MG63 (cell line): ENCODE data around the gene PDYN. TPM values are rescaled to one million over a fixed set of nuclear protein-coding genes. Genes with fewer than 3 reads are reported as not detected.

Experiments used
- DNase-seq: peaks from one replicate; pipeline ENCODE4 v3.0.0-alpha.2; 2020
- H3K27me3 ChIP-seq: fragments of 250-450 bp; sonication (Bioruptor Pico); 2 replicates; pipeline ENCODE4 v1.5.1; 2020; ENCODE audit warnings: mild to moderate bottlenecking, moderate library complexity
- H3K36me3 ChIP-seq: fragments of 250-450 bp; sonication (Bioruptor Pico); 2 replicates; pipeline ENCODE4 v1.5.1; 2020; ENCODE audit warnings: mild to moderate bottlenecking, moderate library complexity
- H3K4me3 ChIP-seq: fragments of 250-450 bp; sonication (Bioruptor Pico); 2 replicates; pipeline ENCODE4 v1.5.1; 2020; ENCODE audit warnings: mild to moderate bottlenecking, moderate library complexity
- H3K9me3 ChIP-seq: fragments of 250-450 bp; sonication (Bioruptor Pico); 2 replicates; pipeline ENCODE4 v1.5.1; 2020; ENCODE audit warnings: mild to moderate bottlenecking, moderate library complexity
- total RNA-seq: library from RNA; depleted of rRNA; stranded (reverse); fragments of >200 nt; shearing (Covaris generic); gene quantifications from 2 replicates; pipeline ENCODE4 v1.2.3, GENCODE V29; 2014; ENCODE audit warnings: low replicate concordance

The PDYN gene
- total RNA-seq, 1 experiment from 2014 or later = not detected

DNA sequence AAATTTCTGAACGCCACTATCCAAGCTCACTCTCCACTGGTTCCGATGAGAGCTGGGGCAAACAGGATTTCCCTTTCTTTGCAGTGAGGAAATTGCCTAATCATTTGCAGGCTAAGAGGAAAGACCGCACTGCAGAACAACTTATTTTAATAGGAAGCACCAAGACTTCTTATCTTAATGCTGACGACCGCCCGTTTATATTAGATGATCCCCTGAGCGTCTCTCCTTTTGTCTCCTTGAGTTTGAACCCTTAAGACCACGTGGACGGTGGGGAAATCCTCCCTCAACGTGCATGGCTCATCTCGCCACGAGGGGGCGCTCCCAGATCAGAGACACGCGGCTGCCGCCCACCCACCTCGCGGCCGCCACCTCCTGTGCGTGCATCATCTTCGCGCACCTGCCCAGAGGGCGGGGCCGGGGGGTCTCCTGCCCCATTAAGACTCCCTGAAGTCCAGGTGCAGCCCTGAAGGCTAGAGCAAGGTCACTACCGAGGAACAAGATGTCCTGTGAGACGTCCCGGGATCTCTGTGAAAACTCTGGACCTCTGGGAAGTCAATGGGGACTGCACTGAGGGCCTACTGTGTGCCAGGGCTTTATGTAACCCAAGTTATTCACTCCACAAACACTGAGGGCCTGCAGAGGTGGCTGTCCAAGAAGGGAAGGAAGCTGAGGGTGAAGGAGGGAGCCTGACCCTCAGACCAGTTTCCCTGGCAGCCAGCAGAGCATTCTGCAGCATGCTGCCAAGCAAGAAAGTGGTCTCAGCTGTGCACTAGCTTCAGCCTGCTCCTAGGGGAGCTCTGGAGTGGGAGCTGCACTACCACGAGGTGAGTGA lies 28.1 kb downstream of the PDYN start:
- H3K4me3 ChIP-seq = no peak overlapping the region
- DNase-seq = peak; percentile 49
- no peaks in the 10 kb centered on the region for H3K36me3 ChIP-seq

DNA sequence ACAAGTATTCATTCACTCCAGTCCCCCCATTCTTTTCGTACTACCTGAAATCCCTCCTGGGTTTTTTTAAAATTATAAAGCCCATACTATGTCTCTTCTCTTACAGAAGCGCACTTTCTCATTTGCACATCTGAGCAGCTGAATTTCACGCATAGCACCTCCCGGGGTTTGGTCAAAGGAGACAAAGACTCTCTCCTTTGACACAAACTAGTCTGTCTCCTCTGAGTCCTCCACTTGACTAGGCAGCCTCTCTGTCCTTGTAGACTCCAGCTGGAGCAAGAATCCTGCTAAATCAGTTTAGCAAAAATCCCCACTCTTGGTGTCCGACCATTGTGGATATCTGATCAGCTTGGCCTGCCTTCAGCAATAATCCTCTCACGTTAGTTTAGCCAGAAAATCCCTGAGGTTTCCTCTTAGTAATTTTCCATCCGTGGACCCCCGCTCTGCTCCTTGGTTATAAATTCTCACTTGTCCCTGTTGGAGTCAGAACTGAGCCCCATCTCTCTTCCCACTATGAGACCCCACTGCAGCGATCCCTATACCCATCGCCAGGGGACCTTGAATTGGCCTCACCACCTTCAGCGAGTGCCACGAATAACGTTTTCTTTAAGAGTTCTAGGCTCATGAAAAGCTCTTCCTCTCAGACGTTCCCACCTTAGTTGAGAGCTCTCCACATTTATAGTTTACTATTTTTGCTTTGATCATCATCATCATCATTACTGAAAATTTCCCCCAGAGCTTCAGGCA lies 29.0 kb downstream of the PDYN start:
- no peak overlapping the region for H3K4me3 ChIP-seq
- H3K9me3 ChIP-seq = no peaks in the 10 kb centered on the region
- no peaks in the 10 kb centered on the region for H3K36me3 ChIP-seq
- no peak for DNase-seq
- no peaks in the 10 kb centered on the region for H3K27me3 ChIP-seq

More for the DNA sequence above, 28.1 kb downstream of the PDYN start:
- Histone ChIP-seq H3K9me3 (no peaks in the 10 kb centered on the region), H3K27me3 (no peaks in the 10 kb centered on the region)

DNA sequence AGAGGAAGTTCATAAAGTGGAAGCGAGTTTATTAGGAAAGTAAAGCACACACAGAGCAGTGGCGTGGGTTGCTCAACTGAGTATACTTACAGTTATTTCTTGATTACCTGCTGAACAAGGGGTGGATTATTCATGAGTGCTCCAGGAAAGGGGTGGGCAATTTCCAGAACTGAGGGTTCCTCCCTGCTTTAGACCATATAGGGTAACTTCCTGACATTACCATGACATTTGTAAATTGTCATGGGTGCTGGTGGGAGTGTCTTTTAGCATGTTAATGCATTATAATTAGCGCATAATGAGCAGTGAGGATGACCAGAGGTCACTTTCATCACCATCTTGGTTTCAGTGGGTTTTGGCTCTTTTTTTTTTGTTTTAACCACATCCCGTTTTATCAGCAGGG lies 29.8 kb downstream of the PDYN start:
- Histone ChIP-seq H3K36me3 (no peaks in the 10 kb centered on the region), H3K9me3 (no peaks in the 10 kb centered on the region), H3K4me3 (no peak overlapping the region), H3K27me3 (no peaks in the 10 kb centered on the region)
- no peak for DNase-seq

DNA sequence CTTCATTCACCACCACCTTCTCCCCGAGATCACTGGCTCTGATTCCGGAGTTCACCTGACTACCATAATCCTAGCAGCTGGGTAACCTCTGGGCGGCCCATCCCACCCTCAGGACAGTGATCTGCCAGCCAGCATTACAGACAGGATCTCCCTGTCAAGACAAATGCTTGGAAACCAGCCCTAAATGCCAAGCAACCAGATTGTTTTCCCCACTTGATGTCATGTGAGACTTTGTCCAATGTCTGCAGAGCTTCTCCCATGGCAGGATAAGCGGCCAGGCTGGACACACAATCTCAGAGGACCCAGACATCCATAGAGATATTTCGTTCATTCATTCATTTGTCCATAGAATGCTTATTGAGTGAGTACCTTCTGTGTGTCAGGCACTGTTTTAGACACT lies 32.5 kb downstream of the PDYN start:
- Histone ChIP-seq H3K9me3 (no peaks in the 10 kb centered on the region), H3K27me3 (no peaks in the 10 kb centered on the region), H3K4me3 (no peak overlapping the region), H3K36me3 (no peaks in the 10 kb centered on the region)
- no peak for DNase-seq

DNA sequence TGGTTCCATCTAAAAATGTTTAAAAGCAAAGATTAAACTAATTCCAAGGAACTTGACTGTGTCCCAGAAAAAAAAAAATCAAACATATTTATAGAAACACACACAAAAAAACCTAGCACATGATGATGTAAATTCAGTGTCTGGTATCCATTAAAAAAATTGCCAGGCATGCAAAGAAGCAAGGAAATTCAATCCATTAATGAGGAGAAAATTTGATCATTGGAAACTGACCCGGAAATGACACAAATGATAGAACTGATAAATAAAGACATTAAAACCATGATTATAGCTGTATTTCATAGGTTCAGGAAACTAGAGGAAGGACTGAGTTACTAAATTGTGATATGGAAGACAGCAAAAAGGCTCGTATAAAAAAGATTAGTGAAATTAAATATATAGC lies 34.7 kb downstream of the PDYN start:
- DNase-seq = no peak
- Histone ChIP-seq H3K9me3 (no peaks in the 10 kb centered on the region), H3K36me3 (no peaks in the 10 kb centered on the region), H3K4me3 (no peak overlapping the region), H3K27me3 (no peaks in the 10 kb centered on the region)

DNA sequence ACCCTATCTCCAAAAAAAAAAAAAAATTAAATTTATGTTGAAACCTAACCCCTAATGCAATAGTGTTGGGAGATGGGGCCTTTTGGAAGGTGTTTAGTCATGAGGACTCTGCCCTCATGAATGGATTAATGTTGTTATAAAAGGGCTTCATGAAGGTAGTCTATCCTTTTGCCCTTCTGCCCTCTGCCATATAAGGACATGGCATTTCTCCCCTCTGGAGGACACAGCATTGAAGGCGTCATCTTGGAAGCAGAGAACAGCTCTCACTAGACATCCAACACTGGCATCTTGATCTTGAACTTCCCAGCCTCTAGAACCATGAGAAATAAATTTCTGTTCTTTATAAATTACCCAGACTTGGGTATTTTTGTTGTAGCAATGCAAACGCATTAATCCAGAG lies 35.4 kb downstream of the PDYN start:
- Histone ChIP-seq H3K27me3 (no peaks in the 10 kb centered on the region), H3K9me3 (no peaks in the 10 kb centered on the region), H3K36me3 (no peaks in the 10 kb centered on the region), H3K4me3 (no peak overlapping the region)
- no peak for DNase-seq

DNA sequence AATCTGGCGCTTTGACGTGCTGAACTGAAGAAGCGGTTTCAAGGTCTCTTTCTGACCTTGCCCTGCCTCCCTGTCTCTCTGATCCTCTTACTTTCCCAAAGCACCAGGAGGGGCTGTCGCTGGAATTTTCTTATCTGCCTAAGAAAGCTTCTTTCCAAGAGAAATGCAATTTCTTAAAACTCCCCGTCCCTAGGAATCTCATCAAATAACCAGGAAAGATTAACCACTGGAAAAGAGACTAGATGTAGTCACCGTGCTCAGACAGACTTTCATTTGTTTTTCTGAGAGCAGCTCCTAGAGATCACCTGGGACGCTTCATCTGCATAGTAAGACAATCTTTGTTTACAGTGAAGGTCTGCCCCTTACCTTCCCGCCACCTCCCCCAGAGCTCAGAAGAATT lies 38.6 kb downstream of the PDYN start:
- no peaks in the 10 kb centered on the region for H3K9me3 ChIP-seq
- H3K27me3 ChIP-seq = no peaks in the 10 kb centered on the region
- no peaks in the 10 kb centered on the region for H3K36me3 ChIP-seq
- H3K4me3 ChIP-seq = no peak overlapping the region
- DNase-seq = no peak

DNA sequence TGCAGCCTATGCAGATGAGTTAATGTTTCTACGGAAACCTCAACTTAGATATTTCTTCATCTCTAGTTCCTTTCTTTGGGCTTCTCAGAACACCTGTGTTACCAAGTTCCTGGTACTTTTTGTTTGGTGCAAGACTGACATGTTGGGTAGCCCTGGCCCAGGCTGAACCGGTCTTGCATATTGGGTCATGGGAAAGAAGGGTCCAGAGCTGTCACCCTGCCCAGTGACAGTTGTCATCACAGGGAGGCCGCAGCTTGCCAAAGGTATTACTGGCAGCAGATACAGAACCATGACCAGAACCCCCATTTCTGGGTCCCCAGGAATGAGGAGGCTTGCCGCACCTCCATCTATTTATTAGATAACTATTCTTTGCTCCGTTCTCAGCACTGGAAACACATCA lies 40.2 kb downstream of the PDYN start:
- Histone ChIP-seq H3K4me3 (no peak overlapping the region), H3K9me3 (no peaks in the 10 kb centered on the region), H3K36me3 (no peaks in the 10 kb centered on the region), H3K27me3 (no peaks in the 10 kb centered on the region)
- no peak for DNase-seq

DNA sequence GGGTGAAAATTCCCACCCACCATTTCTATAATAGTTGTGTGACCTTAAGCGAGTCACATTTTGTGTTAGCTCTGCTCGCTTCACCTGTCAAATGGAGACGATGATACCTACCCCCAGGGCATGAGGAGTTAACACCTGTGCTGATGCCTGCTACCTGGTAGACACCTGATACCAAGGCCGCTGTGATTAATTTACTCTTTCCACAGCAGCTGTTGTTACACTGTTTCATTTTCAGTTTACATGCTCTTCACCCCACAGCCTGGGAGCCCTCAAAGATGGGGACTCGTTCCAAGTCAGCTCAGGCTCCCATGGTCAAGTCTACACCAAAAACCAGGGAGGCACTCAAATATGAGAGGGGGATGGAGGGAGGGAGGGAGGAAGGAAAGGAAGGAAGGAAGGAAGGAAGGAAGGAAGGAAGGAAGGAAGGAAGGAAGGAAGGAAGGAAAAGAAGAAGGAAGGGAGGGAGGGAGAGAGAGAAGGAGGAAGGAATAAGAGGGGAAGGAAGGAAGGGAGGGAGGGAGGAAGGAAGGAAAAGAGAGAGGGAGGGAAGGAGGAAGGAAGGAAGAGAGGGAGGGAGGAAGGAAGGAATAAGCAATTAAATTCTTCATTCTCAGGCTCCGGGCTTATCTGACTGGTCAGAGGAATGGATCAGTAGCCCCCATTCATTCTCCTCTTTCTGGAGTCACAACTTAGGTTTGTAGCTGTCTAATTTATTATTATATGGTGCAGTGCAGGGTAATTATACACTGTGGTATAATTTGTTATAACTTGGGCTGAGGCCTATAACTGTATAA lies 40.9 kb downstream of the PDYN start:
- Histone ChIP-seq H3K4me3 (no peak overlapping the region), H3K27me3 (no peaks in the 10 kb centered on the region), H3K36me3 (no peaks in the 10 kb centered on the region), H3K9me3 (no peaks in the 10 kb centered on the region)
- no peak for DNase-seq

DNA sequence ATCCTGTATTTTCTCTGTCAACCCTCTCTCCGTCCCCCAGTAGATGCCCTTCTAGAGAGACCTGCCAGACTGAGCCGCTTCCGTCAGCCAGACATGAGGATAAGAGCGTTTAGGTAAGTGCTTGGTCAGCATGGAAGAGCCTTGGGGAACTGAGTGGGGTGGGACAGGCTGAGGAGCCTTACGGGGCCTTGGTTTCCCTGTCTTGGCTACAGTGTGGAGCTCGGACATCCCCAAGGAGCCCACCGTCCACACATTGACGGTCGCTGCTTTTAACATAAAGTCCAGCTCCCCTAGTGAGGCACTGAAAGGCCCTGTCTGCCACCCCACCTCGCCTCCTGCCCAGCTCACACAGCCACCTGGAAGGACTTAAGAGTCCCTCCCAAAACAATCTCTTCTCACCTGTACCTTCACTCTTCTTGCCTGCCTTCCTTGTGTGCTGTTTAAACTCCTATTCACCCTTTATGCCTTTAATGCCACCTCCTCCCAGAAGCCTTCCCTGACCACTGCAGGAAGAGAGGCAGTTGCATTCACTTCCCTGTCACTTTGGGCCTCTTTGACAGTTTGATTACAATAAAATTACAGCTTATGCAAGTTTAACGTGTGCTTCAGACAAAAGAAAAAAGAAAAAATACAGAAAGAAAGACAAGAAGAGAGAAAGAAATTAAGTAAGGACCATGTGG lies 42.3 kb downstream of the PDYN start:
- Histone ChIP-seq H3K27me3 (no peaks in the 10 kb centered on the region), H3K4me3 (no peak overlapping the region), H3K36me3 (no peaks in the 10 kb centered on the region), H3K9me3 (no peaks in the 10 kb centered on the region)
- DNase-seq = no peak

DNA sequence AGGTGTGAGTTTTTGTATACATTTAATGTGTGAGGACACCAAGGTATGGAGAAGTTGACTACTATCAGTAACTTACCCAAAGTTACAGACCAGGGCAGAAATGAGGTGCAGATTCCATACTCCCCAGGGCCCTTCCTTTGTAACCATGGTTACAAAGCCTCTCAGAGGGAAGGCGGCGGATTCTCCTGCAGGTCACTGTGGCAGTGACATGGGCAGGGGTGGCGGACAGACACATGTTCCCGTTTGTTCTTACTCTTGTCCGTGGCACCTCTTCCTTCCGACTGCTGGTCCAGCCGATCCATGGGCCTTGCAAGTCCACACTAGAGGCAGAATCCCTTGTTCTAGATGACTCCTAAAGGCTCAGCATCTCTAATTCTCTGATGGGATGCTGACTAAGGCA lies 43.0 kb downstream of the PDYN start:
- Histone ChIP-seq H3K9me3 (no peaks in the 10 kb centered on the region), H3K4me3 (no peak overlapping the region), H3K36me3 (no peaks in the 10 kb centered on the region), H3K27me3 (no peaks in the 10 kb centered on the region)
- no peak for DNase-seq

DNA sequence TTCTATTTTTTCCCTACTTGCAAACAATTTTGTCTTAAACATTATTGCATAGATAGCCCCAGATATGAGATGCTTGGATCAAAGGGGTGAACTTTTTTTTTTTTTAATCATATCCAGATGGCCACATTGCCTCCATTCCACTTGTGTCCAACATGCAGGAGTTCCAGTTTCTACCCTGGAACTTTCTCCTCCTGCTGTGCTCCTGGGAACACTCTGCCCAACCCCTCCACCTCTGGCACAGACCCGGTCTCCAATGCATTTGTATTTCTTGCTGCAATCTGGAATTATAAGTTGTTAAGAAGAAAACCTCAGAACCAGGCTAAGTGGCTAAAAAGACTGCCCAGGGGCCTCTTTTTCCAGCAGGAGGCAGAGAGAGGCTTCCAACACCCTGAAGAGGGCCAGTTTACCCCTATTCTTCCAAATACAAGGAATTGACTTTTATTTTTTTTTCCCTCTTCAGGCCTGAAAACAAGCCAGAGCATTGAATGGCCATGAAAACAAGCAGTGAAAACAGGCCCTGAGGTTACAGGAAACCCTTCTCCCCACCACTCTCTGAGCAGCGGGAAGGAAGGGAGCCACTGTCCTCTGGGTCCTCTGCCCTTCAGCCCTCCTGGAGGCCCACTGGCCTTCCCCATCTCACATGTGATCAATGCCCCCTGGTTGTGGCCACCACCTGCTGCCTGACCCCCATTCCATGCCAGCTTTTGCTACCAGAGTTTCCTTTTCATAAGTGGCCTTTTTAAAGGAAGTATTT lies 44.3 kb downstream of the PDYN start:
- Histone ChIP-seq H3K4me3 (no peak overlapping the region), H3K27me3 (no peaks in the 10 kb centered on the region), H3K36me3 (no peaks in the 10 kb centered on the region), H3K9me3 (no peaks in the 10 kb centered on the region)
- no peak for DNase-seq

DNA sequence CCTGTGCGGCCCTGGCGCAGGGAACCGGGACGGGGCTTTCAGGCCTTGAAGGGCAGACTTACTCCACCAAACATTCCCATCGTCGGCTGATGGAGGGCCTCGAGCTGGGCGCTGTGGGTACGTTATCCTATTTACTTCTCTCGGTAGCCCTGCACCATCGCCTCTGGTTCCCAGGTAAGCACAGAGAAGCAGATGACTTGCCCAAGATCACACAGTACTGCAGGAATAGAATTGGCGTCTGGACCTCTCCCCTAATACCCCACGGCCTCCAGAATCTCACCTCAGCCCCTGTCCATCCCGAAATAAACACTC lies 46.4 kb downstream of the PDYN start:
- no peak for DNase-seq
- Histone ChIP-seq H3K4me3 (no peak overlapping the region), H3K27me3 (no peaks in the 10 kb centered on the region), H3K9me3 (no peaks in the 10 kb centered on the region), H3K36me3 (no peaks in the 10 kb centered on the region)

DNA sequence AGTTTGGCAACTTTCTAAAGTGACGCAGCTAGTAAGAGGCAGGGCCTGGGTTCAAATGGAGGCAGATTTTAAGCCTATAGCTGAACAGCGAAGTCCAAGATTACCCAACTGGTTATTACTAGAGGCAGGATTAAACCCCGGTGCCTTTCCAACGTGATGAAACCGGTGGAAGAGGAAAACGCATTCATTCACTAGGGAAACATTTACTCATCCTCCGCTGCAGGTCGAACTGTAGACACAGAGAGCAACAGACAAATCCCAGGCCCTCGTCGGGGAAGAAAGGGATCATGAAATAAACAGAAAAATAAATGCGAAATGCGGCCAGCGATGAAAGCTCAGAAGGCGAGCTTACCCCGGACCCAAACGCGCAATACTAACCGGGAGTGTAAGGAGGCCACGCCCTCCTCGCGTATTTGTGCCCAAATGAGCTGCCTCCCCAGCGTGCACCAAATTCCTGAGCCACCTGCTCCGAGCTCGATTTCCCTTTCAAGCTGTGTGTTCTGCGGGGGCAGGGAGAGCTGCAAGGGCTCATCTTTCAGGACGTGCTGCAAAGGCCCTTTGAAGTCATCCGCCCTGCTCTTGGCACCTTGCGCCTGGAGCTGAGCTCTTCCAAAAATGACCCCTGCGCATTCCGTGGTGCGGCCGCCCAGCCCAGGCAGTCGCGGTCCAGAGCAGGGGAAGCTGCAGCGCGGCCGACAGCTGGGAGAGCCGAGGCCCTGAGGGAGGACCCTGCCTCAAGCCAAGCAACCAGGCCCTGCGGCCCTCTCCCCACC lies 46.9 kb downstream of the PDYN start:
- Histone ChIP-seq H3K4me3 (no peak overlapping the region), H3K9me3 (no peaks in the 10 kb centered on the region), H3K36me3 (no peaks in the 10 kb centered on the region), H3K27me3 (no peaks in the 10 kb centered on the region)
- DNase-seq = no peak

DNA sequence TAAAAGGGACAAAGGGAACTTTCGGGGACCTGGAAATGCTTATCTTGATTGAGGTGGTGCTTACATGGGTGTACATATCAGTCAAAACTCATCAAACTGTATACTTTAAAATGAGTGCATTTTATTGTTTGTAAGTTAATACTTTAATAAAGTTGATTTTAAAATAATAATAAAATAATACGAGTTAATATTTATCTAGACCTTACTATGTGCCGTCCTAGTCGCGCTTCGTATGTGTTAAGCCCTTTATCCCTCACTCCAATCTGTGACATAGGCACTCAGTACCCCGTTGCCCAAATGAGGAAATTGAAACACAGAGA lies 47.5 kb downstream of the PDYN start:
- no peak for DNase-seq
- H3K36me3 ChIP-seq = no peaks in the 10 kb centered on the region
- no peaks in the 10 kb centered on the region for H3K9me3 ChIP-seq
- H3K4me3 ChIP-seq = no peak overlapping the region
- no peaks in the 10 kb centered on the region for H3K27me3 ChIP-seq

DNA sequence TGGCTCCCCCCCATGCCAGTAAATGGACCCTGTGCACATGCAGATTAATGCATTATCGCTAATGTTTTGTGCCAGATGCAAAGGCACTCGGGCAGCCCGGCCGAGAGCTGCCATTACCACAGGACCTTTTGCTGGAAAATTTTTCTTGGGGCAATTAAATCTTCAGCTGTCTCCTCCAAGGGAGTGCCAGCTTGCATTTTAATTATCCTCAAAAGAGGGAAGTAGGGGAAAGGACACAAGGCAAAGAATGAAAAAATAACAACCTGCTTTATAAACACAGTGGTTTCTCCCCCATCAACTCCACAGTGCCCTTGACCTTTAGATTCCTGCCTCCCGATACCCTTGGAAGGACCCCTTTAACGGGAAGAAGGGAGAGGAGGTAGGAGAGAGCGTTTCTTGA lies 48.2 kb downstream of the PDYN start:
- Histone ChIP-seq H3K9me3 (no peaks in the 10 kb centered on the region), H3K27me3 (no peaks in the 10 kb centered on the region), H3K36me3 (no peaks in the 10 kb centered on the region), H3K4me3 (no peak overlapping the region)
- no peak for DNase-seq
